K562 (cell line): ENCODE data around the gene AVPI1. TPM values are rescaled to one million over a fixed set of nuclear protein-coding genes. Genes with fewer than 3 reads are reported as not detected.

Experiments used
- DMBX1 ChIP-seq: fragments of 250-450 bp; sonication (Bioruptor Pico); IDR thresholded peaks from 2 replicates; pipeline ENCODE4 v1.8.0; 2022; ENCODE audit warnings: inconsistent platforms, mild to moderate bottlenecking, moderate library complexity, borderline replicate concordance
- ESRRA ChIP-seq: fragments of 450-650 bp; IDR thresholded peaks from 2 replicates; pipeline ENCODE4 v1.6.1; 2014; ENCODE audit warnings: low read depth, mild to moderate bottlenecking, moderate library complexity, borderline replicate concordance
- HDAC2 ChIP-seq: fragments of 450-650 bp; IDR thresholded peaks from 2 replicates; pipeline ENCODE4 v1.6.1; 2016; ENCODE audit warnings: mild to moderate bottlenecking
- HDAC6 ChIP-seq: IDR thresholded peaks from 2 replicates; pipeline ENCODE4 v1.6.1; 2012; ENCODE audit warnings: low read depth, mild to moderate bottlenecking, control low read depth, inconsistent platforms, low read length, moderate library complexity
- HINFP ChIP-seq: fragments of 450-650 bp; conservative IDR thresholded peaks from 2 replicates; pipeline ENCODE4 v1.6.1; 2016; ENCODE audit warnings: missing genetic modification characterization, low read depth, mild to moderate bottlenecking, control low read depth, missing compliant biosample characterization
- JUNB ChIP-seq: fragments of 450-650 bp; formaldehyde crosslinking; conservative IDR thresholded peaks from 2 replicates; pipeline ENCODE4 v1.4.0; 2020; ENCODE audit warnings: mild to moderate bottlenecking
- KLF6 ChIP-seq: fragments of 250-450 bp; sonication (Bioruptor Pico); IDR thresholded peaks from 2 replicates; pipeline ENCODE4 v1.4.0; 2020; ENCODE audit warnings: mild to moderate bottlenecking, moderate library complexity, borderline replicate concordance
- L3MBTL2 ChIP-seq: fragments of 450-650 bp; IDR thresholded peaks from 2 replicates; pipeline ENCODE4 v1.6.1; 2016; ENCODE audit warnings: mild to moderate bottlenecking, moderate library complexity
- MAFG ChIP-seq: fragments of 450-650 bp; conservative IDR thresholded peaks from 2 replicates; pipeline ENCODE4 v1.6.1; 2016; ENCODE audit warnings: missing genetic modification characterization, missing compliant biosample characterization
- MEF2D ChIP-seq: conservative IDR thresholded peaks from 2 replicates; pipeline ENCODE4 v1.6.1; 2016; ENCODE audit warnings: low read depth, missing genetic modification characterization, missing compliant biosample characterization
- MTA2 ChIP-seq: fragments of 450-650 bp; IDR thresholded peaks from 2 replicates; pipeline ENCODE4 v1.6.1; 2016; ENCODE audit warnings: low read depth
- MTF1 ChIP-seq: fragments of 250-450 bp; sonication (Bioruptor Pico); IDR thresholded peaks from 2 replicates; pipeline ENCODE4 v1.9.0; 2021; ENCODE audit warnings: moderate library complexity, mild to moderate bottlenecking, inconsistent platforms, borderline replicate concordance
- NR2C1 ChIP-seq, 2 experiments: fragments of 450-650 bp; IDR thresholded peaks; 2 replicates each; pipeline ENCODE4 v1.6.1; 2017; ENCODE audit warnings: mild to moderate bottlenecking in 2 of 2, antibody characterized with exemption in 1 of 2, inconsistent platforms in 1 of 2, missing compliant biosample characterization in 1 of 2, missing genetic modification characterization in 1 of 2
- NR4A1 ChIP-seq, 2 experiments: fragments of 250-450 bp in 1 of 2; fragments of 450-650 bp in 1 of 2; sonication (Bioruptor Pico) in 1 of 2; IDR thresholded peaks; 2 replicates each; pipeline versions ENCODE4 v1.4.0 to v1.6.1; 2016 to 2020; ENCODE audit warnings: mild to moderate bottlenecking in 2 of 2, missing compliant biosample characterization in 1 of 2, missing genetic modification characterization in 1 of 2, moderate library complexity in 1 of 2
- PKNOX1 ChIP-seq: fragments of 450-650 bp; IDR thresholded peaks from 2 replicates; pipeline ENCODE4 v1.6.1; 2016
- PTRF ChIP-seq: fragments of 450-650 bp; IDR thresholded peaks from 2 replicates; pipeline ENCODE4 v1.6.1; 2016; ENCODE audit warnings: mild to moderate bottlenecking, missing genetic modification characterization, missing compliant biosample characterization
- RCOR1 ChIP-seq, 2 experiments: IDR thresholded peaks; 2 replicates each; pipeline ENCODE4 v1.6.1; 2012; ENCODE audit warnings: low read depth in 2 of 2, low read length in 2 of 2, borderline replicate concordance in 1 of 2, improper control_type of control experiment in 1 of 2
- SMAD3 ChIP-seq: fragments of 450-650 bp; formaldehyde crosslinking; conservative IDR thresholded peaks from 2 replicates; pipeline ENCODE4 v1.4.0; 2020; ENCODE audit warnings: mild to moderate bottlenecking
- STAT5B ChIP-seq: fragments of 250-450 bp; sonication (Bioruptor Pico); IDR thresholded peaks from 2 replicates; pipeline ENCODE4 v1.8.0; 2021; ENCODE audit warnings: mild to moderate bottlenecking, inconsistent platforms
- TCF15 ChIP-seq: fragments of 250-450 bp; sonication (Bioruptor Pico); IDR thresholded peaks from 2 replicates; pipeline ENCODE4 v1.8.0; 2022; ENCODE audit warnings: moderate library complexity, mild to moderate bottlenecking, inconsistent platforms
- TEAD1 ChIP-seq, 2 experiments: fragments of 450-650 bp in 1 of 2; sonication (generic) in 1 of 2; formaldehyde crosslinking; IDR thresholded peaks; 2 replicates each; pipeline versions ENCODE4 v1.4.0 to v1.8.0; 2020 to 2022; ENCODE audit warnings: mild to moderate bottlenecking in 2 of 2, missing genetic modification reagents in 1 of 2
- ZNF134 ChIP-seq: fragments of 250-450 bp; sonication (Bioruptor Pico); conservative IDR thresholded peaks from 2 replicates; pipeline ENCODE4 v1.4.0; 2020
- ZNF354B ChIP-seq: fragments of 250-450 bp; sonication (Bioruptor Pico); IDR thresholded peaks from 2 replicates; pipeline ENCODE4 v1.4.0; 2020
- ZNF780A ChIP-seq: fragments of 250-450 bp; sonication (Bioruptor Pico); IDR thresholded peaks from 2 replicates; pipeline ENCODE4 v1.5.0; 2021; ENCODE audit warnings: mild to moderate bottlenecking
- ZNF79 ChIP-seq: fragments of 250-450 bp; sonication (Bioruptor Pico); IDR thresholded peaks from 2 replicates; pipeline ENCODE4 v1.4.0; 2020; ENCODE audit warnings: low read depth, mild to moderate bottlenecking, moderate library complexity
- polyA plus RNA-seq, 8 experiments: library from polyadenylated mRNA; depleted of rRNA in 4 of 8; stranded (reverse) in 5 of 8; unstranded in 3 of 8; fragments of >200 nt; fragmentation: Nextera tagmentation in 2 of 8; fragmentation: Illumina TruSeq in 1 of 8; extraction: Ambion mirVana in 2 of 8; extraction: Trizol in 1 of 8; gene quantifications; 2 replicates each; pipeline versions ENCODE4 v1.2.1 to v1.2.3, GENCODE V29; 2011 to 2014; ENCODE audit warnings: inconsistent platforms in 1 of 8, missing spikeins in 1 of 8
- total RNA-seq, 7 experiments: library from RNA; depleted of rRNA in 6 of 7; stranded (reverse); fragments of >200 nt in 6 of 7; fragmentation: Illumina TruSeq in 2 of 7; extraction: Trizol in 2 of 7; gene quantifications; 2 replicates each; pipeline versions ENCODE4 v1.2.1 to v1.2.3, GENCODE V29; 2011 to 2021; ENCODE audit warnings: low replicate concordance in 1 of 7

Gene AVPI1
- total and polyA plus RNA-seq, 9 of the 15 experiments (the other 6 are each of a cell fraction or from before 2014, with no cell fraction given), result 0.90 to 10.4 (median 7.4) TPM

- TF ChIP-seq STAT5B, result no peak
- TF ChIP-seq HDAC2, result peak; percentile 55
- TF ChIP-seq MTA2, result no peak
- TF ChIP-seq KLF6 (CRISPR knock-in tag), result peak; percentile 83; the same call in 1 of the 2 replicates
- no peak for TF ChIP-seq ZNF780A
- peak; percentile 71; the same call in 1 of the 2 replicates for TF ChIP-seq DMBX1 (CRISPR knock-in tag)
- TF ChIP-seq PKNOX1, result 0 out of 2 replicates have a peak, but pooled peaks have one; percentile 12
- peak; percentile 69 for TF ChIP-seq MAFG
- no peak for TF ChIP-seq JUNB (CRISPR knock-in tag)
- TF ChIP-seq PTRF (tag), result peak; percentile 82; the same call in 1 of the 2 replicates
- TF ChIP-seq ZNF354B (CRISPR knock-in tag), result 0 out of 2 replicates have a peak, but pooled peaks have one; percentile 15
- TF ChIP-seq HDAC6, result no peak
- peak; percentile 53; the same call in 1 of the 2 replicates for TF ChIP-seq SMAD3 (CRISPR knock-in tag)
- peak; percentile 66 for TF ChIP-seq HINFP (tag)
- peak; percentile 49; the same call in 1 of the 2 replicates for TF ChIP-seq TCF15 (CRISPR knock-in tag)
- peak; percentile 34; the same call in 1 of the 2 replicates for TF ChIP-seq MTF1 (CRISPR knock-in tag)
- peak; percentile 38; the same call in 1 of the 2 replicates for TF ChIP-seq ZNF134 (CRISPR knock-in tag)
- TF ChIP-seq NR4A1 (CRISPR knock-in tag; IDR thresholded peaks at IDR 0.05), result no peak
- TF ChIP-seq NR4A1 (tag; IDR thresholded peaks at IDR 0.05), result peak; percentile 94
- TF ChIP-seq RCOR1 (IDR thresholded peaks at IDR 0.05; ENCODE audit: borderline replicate concordance in 1 of 2, low read depth in 2 of 2, low read length in 2 of 2), result peak in 1 of 2 experiments; percentile 98; a peak in 2 of 4 replicates
- no peak for TF ChIP-seq L3MBTL2
- peak; percentile 54; the same call in 1 of the 2 replicates for TF ChIP-seq MEF2D (tag)
- peak in 1 of 2 experiments; percentile 73; a peak in 2 of 4 replicates for TF ChIP-seq TEAD1 (CRISPR knock-in tag; IDR thresholded peaks at IDR 0.05)
- no peak for TF ChIP-seq NR2C1 (IDR thresholded peaks at IDR 0.05)
- peak; percentile 54; the same call in 1 of the 2 replicates for TF ChIP-seq NR2C1 (tag; IDR thresholded peaks at IDR 0.05)
- peak; percentile 94 for TF ChIP-seq ESRRA
- no peak for TF ChIP-seq ZNF79 (CRISPR knock-in tag)
These were observed 59.3 kb downstream of the AVPI1 start (continued) for GRCh38 chr10:97627731-97628130.
